DMS153 treated with DMSO at 0.1 percent for 48 hours (cell line): ENCODE results near the gene CABYR.
"Not testable (repeated sequence)": the region's sequence is repeated elsewhere in the genome, so short reads cannot be mapped to it uniquely, and the experiment has no call there.

Experiments
- DNase-seq: peaks from one replicate; lab custom pipeline; 2025; ENCODE audit not compliant: unreplicated experiment; lab: John Stamatoyannopoulos, UW

The CABYR gene

GRCh38 chr18:24127735-24128134 lies 11.1 kb upstream of the CABYR start:
- DNase-seq: no peak

- no peak for DNase-seq
Observed at GRCh38 chr18:24128700-24129099, 10.2 kb upstream of the CABYR start.

DNA sequence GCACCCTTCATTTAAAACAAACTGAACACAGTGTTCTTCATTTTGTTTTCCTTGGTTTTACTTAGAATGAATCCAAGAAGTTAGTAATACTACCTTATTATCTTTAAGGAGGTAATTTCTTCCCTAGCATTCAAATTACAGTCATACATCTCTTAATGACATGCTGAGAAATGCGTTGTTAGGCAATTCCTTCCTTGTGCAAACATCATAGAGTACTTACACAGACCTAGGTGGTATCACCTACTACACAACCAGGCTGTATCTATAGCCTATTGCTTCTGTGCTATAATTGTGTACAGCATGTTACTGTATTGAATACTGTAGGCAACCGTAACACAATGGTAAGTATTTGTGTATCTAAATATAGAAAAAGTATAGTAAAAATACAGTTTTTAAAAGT lies 8.4 kb upstream of the CABYR start:
- DNase-seq: no peak

- DNase-seq: no peak
Observed at GRCh38 chr18:24136967-24137373, 1.9 kb upstream of the CABYR start.

GRCh38 chr18:24138409-24138788 lies 463 bp upstream of the CABYR start:
- DNase-seq: no peak

- DNase-seq: no peak
Observed at GRCh38 chr18:24140697-24141096, 1.8 kb downstream of the CABYR start.

DNA sequence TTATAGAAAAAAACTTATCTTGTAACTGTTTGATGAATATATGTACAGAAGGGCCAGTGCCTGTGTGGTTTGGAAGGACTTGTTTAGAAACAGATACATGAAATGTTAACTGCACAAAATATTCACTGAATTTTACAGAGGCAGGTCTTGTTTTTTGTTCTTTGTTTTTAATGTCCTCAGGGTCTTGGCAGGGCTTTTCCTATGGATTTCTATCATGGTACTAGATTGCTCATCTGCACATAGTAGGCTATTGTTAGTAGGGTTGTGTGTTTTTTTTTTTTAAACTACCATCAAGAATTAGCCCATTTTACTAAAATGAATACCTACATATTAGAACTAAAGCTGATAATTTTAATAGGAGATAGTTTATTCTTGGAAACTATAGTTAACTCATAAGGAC lies 3.5 kb downstream of the CABYR start:
- no peak for DNase-seq

DNA sequence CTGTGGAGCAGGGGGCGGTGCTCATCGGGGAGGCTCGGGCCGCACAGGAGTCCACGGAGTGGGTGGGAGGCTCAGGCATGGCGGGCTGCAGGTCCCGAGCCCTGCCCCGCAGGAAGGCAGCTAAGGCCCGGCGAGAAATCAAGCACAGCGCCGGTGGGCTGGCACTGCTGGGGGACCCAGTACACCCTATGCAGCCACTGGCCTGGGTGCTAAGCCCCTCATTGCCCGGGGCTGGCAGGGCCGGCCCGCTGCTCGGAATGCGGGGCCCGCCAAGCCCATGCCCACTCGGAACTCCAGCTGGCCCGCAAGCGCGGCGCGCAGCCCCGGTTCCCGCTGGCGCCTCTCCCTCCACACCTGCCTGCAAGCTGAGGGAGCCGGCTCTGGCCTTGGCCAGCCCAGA lies 10.7 kb downstream of the CABYR start:
- DNase-seq: not testable (repeated sequence)

DNA sequence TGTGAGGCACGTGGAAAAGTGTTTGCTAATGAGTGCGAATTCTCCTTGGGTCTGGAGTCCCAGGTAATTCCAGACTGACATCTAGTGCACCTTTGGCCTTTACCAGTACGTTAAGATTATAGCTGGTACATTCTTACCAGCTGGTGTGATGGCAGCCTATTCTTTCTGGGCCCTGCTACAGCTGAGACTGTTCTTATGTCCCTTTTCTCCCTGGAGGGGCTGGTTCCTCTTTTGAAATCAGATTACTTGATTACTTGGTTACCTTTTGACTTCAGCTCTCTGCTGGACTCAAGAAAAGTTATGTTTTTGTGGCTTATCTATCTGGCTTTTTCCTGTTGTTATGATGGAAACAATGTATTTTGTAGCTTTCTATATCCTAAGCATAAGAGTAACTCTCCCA lies 14.5 kb downstream of the CABYR start:
- DNase-seq: no peak

GRCh38 chr18:24157855-24158254 lies 19.0 kb downstream of the CABYR start:
- DNase-seq: no peak

GRCh38 chr18:24160086-24160485 lies 21.2 kb downstream of the CABYR start:
- no peak for DNase-seq

- DNase-seq: no peak
Observed at GRCh38 chr18:24161304-24161703, 22.4 kb downstream of the CABYR start.

DNA sequence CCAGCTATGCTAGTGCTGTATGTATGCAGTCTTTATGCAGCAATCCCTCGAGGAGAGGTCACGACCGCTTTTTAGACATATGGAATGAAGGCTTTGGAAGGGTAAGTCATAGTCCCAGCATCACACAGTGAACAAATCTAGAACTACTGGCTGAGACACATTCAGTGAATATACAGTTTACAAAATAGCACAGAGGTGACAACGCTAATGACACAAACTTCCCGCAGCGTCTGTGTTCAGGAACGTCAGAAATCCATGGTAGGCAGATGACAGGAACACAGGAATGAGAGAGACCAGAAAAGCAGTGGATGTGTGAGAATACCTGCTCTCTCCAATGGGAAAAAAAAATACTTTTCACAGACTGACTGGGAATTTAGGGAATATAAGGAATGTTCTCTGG lies 29.6 kb downstream of the CABYR start:
- no peak for DNase-seq

DNA sequence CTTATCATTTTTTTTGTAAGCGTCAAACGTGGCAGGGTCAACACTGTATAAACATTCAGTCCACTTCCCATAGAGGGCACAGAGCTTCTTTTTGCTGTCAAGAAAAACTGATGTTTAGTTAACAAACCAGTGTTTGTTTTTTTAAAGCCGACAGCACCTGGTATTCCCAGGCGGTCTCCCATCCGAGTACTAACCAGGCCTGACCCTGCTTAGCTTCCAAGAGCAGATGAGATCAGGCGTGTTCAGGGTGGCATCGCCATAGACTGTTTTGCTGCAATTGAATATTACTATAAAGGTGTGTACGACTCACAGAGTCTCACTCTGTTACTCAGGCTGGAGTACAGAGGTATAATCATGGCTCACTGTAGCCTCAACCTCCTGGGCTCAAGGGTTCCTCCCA lies 31.5 kb downstream of the CABYR start:
- DNase-seq: no peak

DNA sequence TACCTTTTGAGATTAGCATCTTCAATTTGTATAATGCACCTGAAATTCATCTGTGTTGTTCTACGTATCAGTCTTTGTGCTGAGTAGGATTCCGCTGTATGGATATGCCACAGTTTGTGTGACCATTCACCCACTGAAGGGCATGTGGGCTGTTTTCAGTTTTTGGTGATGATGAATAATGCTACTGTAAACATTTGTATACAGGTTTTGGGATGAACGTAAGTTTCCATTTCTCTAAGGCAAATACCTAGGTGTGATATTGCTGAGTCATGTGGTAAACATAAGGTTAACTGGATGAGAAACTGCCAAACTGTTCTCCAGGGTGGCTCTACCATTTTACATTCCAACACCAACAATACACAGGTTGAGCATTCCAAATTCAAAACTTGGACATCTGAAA lies 35.1 kb downstream of the CABYR start:
- no peak for DNase-seq

GRCh38 chr18:24176727-24177416 lies 38.0 kb downstream of the CABYR start:
- DNase-seq: peak; percentile 52

- no peak for DNase-seq
Observed at GRCh38 chr18:24177499-24178133, 38.8 kb downstream of the CABYR start.

- DNase-seq: no peak
Observed at GRCh38 chr18:24180048-24180447, 41.2 kb downstream of the CABYR start.

- no peak for DNase-seq
Observed at GRCh38 chr18:24181806-24182205, 42.9 kb downstream of the CABYR start.

DNA sequence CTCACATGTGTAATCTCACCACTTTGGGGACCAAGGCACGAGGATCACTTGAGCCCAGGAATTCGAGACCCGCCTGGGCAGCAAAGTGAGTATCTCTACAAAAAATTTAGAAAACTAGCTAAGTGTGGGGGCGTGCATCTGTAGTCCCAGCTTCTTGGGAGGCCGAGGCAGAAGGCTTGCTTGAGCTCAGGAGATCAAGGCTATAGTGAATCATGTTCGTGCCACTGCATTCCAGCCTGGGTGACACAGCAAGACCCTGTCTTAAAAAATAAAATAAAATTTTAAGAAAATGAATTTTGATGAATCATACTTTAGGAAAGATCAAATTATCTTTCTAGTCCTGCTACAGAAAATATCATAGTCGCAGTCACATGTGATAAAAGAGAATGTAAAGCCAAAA lies 46.9 kb downstream of the CABYR start:
- DNase-seq: no peak

DNA sequence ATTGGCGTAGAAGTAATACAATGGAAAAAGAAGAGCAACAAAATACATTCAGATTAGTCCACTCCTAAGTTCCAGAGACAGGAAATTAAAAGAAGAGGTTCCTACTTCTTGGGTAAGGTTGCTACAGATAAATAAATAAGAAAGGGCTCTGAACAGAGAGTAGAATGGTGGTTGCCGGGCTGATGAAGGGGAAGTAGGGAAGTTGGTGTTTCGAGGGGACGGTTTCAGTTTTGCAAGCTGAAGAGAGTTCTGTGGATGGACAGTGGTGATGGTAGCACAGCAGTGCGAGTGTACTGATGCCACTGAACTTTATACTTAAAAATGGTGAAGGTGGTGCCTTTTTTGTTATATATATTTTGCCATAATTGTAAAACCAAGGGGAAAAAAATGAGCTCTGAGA lies 48.2 kb downstream of the CABYR start:
- no peak for DNase-seq

DNA sequence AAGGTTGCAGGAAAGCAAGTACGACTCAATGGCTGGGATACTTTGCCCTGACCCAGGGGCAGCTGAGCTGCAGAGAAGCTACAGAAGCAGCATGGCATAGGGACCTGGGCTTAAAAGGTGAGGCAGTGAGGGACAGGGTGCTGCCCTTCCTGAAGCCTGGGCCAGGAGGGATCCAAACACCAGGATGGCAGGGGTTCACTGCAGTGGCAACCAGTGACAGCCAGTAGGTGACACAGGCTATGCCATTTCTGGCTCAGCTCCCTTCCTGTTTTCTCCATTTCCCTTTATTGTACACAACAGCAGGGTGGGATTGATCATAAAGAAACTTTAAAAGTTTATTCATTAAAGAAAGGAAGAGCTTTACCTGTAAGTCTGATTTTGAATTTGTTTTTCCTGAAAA lies 48.8 kb downstream of the CABYR start:
- DNase-seq: no peak

GRCh38 chr18:24188120-24188519 lies 49.3 kb downstream of the CABYR start:
- DNase-seq: no peak
